Measurements from ENCODE around the gene GDF15.
A peak's percentile ranks its signal among the peaks of the same experiment; 100 is the strongest.
"Not testable (repeated sequence)": the region's sequence is repeated elsewhere in the genome, so short reads cannot be mapped to it uniquely, and the experiment has no call there.

Gene GDF15

GRCh38 chr19:18364277-18364825 lies 21.6 kb upstream of the GDF15 start:
- not testable (repeated sequence) for DNase-seq

GRCh38 chr19:18364826-18365528 lies 21.0 kb upstream of the GDF15 start:
- DNase-seq: no peak

- DNase-seq: no peak
Measured at GRCh38 chr19:18366021-18366435, 19.9 kb upstream of the GDF15 start.

GRCh38 chr19:18368504-18369222 lies 17.3 kb upstream of the GDF15 start:
- no peak for DNase-seq

GRCh38 chr19:18373407-18373891 lies 12.5 kb upstream of the GDF15 start:
- DNase-seq: no peak

GRCh38 chr19:18373892-18374629 lies 11.9 kb upstream of the GDF15 start:
- peak; percentile 9 for DNase-seq

GRCh38 chr19:18377026-18377425 lies 8.9 kb upstream of the GDF15 start:
- DNase-seq: no peak

- DNase-seq: no peak
Measured at GRCh38 chr19:18379803-18380747, 5.9 kb upstream of the GDF15 start.

- DNase-seq: no peak
Measured at GRCh38 chr19:18380843-18381242, 5.1 kb upstream of the GDF15 start.

GRCh38 chr19:18383622-18384021 lies 2.3 kb upstream of the GDF15 start:
- DNase-seq: not testable (repeated sequence)

- DNase-seq: no peak
Measured at GRCh38 chr19:18384775-18385174, 1.2 kb upstream of the GDF15 start.

- DNase-seq: no peak
Measured at GRCh38 chr19:18385359-18385674, 641 bp upstream of the GDF15 start.

GRCh38 chr19:18386543-18387271 lies 749 bp downstream of the GDF15 start:
- DNase-seq: no peak

GRCh38 chr19:18388100-18388959 lies 2.4 kb downstream of the GDF15 start:
- peak; percentile 65 for DNase-seq

- no peak for DNase-seq
Measured at GRCh38 chr19:18388960-18389725, 3.2 kb downstream of the GDF15 start.

- no peak for DNase-seq
Measured at GRCh38 chr19:18389726-18390064, 3.7 kb downstream of the GDF15 start.

- DNase-seq: no peak
Measured at GRCh38 chr19:18390065-18390907, 4.3 kb downstream of the GDF15 start.

GRCh38 chr19:18391509-18392075 lies 5.6 kb downstream of the GDF15 start:
- DNase-seq: no peak

- no peak for DNase-seq
Measured at GRCh38 chr19:18392417-18392816, 6.5 kb downstream of the GDF15 start.

All from activated CD4-positive, alpha-beta T cell treated with anti-CD3 and anti-CD28 coated beads for 1 hour (primary cell).